Measurements from ENCODE around the gene ZNF423.

ZNF423 gene

DNA sequence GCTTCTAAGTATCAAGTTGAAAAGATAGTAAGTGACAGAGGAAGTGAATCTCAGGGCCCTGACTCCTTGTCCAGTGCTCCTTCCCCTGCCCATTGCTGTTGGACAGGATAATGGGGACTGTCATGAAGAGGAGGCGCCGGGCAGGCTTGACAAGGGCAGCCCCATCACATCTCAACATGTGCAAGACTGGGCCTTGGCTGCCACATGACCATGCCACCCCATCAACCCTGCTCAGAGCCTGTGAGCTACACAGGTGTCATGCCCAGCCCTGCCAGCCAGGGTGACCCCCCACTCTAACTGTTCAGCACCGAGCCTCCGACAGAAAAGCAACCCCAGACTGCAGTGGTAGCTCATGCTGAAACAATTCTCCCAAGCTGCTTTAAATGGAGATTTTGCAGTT, 310.7 kb downstream of the ZNF423 start:
- no peak for DNase-seq

GRCh38 chr16:49544828-49545227, 311.1 kb downstream of the ZNF423 start:
- no peak for DNase-seq

DNA sequence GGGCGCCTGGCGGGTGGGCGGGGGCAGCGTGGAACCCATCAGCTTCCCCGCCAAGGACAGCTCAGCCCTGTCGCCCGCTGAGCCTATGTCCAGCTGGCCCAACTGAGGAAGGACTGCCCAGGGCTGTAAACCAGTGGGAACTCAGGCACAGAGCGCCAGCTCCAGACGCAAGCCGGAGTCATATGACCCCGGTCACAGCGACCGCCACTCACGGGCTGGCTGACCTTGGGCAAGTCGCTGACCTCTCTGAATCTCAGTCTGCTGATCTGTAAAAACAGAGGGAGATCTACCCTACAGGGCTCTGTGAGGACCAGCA, 312.3 kb downstream of the ZNF423 start:
- DNase-seq = no peak

DNA sequence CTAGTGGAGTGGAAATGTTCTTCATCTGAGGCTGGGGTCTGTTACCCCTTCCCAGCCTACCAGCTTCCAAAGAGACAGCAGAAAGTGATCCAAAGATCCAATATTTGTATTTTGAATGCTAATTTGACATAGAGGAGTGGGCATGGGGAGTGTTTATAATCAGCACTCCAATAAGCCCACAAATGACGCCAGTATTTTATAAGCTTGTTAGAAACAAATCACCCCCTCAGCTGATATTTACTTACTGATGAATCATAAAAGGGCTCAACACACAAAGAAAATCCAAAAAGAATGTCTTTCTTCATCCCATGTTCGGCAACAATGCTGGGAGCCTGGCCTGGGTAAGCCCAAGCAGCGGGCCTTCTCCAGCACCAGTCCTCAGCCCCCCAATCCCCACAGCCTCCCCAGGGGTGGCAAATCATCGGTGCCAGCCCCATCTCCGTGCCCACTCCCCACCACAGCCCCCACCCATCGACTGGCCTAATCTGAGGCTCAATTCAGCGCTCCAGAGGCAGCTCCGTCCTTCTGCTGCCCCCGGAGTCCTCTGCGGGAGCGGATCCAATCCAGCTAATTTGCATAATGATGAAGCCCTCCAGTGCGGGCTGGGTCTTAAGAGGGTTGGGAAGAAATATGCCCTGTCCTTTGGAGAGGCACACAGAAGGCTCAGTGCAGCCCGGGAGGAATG, 312.8 kb downstream of the ZNF423 start:
- DNase-seq = no peak

GRCh38 chr16:49542391-49542891, 313.5 kb downstream of the ZNF423 start:
- no peak for DNase-seq

DNA sequence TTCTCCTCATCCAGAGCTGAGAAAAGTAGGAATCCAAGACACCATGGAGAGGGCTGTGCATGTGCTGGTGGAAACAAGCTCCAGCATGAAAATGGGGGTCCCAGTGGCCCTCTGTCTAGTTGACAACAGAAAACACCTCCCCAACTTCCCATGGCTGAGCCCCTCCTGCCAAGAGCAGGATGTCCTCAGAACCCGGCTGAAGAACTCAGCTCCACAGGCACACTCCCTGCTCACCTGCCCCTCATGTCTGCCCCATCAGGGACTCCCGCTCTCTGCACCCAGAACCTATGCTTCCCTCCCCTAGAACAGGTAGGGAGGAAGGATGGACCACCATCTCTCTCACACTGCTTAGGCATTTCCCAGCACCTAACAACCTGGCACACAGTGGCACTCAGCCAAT, 315.1 kb downstream of the ZNF423 start:
- DNase-seq = no peak

GRCh38 chr16:49539758-49540157, 316.2 kb downstream of the ZNF423 start:
- no peak for DNase-seq

DNA sequence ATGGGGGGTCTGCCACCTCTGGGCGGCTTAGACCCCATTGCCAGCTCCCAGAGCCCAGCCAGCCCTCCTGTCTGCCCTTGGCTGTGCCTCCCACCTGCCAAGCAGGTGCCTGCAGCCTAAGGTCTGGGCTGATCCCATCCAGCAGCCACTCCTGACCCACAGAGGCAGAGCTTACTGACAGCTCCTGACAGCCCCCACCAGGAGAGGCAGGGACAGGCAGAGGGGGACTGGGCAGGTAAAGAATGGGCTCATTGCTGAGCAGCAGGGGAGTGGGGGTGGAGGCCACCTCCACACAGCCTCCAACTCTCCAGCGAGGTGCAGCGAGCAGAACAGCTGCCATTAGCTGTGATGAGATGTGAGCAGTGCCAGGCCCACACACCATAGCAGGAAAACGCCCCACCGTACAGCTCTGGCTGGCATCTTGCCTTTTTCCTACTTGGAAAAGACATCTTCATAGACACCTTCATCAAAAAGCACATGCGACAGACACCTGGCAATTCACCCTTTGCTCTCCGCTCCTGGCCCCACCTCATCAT, 317.9 kb downstream of the ZNF423 start:
- no peak for DNase-seq

GRCh38 chr16:49534901-49535610, 320.9 kb downstream of the ZNF423 start:
- no peak for DNase-seq

DNA sequence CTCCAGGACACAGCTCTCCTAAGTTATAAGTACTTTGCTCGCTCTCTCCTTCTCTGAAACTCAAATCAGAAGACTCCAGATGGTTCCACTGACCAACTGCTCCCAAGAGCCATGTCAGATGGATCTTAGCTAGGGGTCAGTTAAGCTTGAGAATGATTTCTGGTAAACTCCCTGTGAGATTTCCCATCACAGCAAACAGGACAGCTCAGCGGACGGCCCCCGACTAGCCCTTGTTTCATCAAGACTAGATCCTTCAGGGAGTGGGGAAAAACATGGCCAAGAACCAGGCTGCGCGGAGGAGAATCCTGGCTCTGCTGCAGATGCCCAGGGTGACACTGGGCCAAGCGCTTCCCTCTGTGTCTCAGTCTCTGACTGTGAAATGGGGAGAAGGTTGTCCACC, 322.5 kb downstream of the ZNF423 start:
- DNase-seq = no peak

GRCh38 chr16:49532873-49533272, 323.0 kb downstream of the ZNF423 start:
- no peak for DNase-seq

GRCh38 chr16:49531931-49532840, 323.7 kb downstream of the ZNF423 start:
- DNase-seq = peak; percentile 88

DNA sequence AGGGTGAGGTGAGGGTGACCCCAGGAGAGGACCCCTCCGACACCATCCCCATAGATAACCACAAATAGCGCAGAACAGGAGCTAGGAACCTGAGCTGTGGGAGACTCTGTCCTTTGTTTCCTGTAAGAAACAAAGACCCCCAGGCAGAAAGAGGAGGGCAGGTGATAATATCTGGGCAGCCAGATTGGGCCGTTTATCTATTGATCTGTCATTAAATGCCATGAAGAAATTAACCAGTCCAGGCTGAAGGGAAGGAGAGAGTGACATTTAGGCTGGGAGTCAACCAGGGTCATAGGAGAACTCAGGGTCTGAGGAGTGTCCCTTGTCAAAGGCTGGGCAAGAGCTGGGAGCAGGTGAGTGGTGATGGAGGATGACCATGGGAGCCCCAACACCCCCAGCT, 324.5 kb downstream of the ZNF423 start:
- no peak for DNase-seq

- DNase-seq = no peak
Measured at GRCh38 chr16:49530427-49530970, 325.4 kb downstream of the ZNF423 start.

GRCh38 chr16:49529411-49530045, 326.4 kb downstream of the ZNF423 start:
- no peak for DNase-seq

GRCh38 chr16:49528866-49529288, 327.0 kb downstream of the ZNF423 start:
- DNase-seq = no peak

- no peak for DNase-seq
Measured at GRCh38 chr16:49528060-49528865, 327.6 kb downstream of the ZNF423 start.

GRCh38 chr16:49527611-49528010, 328.3 kb downstream of the ZNF423 start:
- DNase-seq = no peak

DNA sequence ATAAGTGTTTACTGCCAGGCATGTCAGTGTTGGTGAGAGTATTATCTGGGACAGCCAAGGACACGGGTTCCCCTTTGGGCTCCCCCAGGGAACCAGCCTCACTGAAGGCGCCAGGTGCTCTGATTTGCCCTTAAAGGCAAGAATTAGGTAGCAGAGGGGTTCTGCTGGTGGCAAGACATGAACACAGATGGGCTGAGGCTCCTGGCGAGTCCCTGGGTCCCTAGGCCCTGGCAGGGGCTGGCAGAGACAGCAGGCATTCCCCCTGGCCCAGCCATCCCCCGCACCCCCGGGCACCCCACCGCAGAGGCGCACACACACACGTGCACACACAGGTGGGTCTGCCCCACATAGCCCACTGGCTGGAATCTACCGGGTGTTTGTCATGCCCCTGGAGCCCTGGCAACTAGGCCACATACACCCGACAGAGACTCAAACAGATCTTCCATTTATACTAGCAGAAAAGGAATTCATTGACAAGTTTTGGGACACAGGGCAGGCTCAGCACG, 329.0 kb downstream of the ZNF423 start:
- DNase-seq = no peak

GRCh38 chr16:49524947-49525315, 331.0 kb downstream of the ZNF423 start:
- no peak for DNase-seq

DNA sequence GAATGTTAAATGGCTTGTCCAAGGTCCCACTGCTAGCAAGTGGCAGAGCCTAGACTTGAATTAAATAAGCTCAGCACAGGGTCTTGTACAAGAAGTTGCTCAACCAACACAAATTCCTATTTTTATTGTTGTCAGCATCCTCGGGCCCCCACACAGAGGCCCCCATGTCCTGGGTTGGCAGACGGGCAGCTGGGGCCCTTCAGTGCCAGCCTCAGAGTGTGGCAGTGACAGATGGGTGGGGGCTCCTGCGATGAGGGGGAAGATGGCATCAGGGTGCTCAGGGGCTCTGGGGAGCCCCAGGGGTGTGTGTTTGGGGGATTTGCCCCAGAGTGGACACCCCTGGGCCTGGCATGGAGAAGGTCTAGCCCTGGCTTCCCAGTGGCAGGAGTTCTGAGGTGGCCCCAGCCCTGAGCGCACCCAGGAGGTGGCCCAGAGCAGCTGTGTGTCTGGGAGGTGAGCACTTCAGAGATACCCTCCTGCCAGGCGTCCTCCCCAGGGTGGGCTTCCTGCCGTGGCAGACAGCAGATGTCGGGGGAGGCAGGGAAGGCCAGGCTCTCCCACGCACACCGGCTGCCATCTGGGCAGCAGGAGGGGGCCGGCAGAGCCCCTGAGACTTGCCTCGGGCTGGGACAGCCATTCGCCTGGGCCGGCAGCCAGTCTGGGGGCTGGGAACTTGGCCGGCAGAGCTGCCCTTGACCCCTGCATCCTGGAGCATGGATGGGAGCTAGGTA, 331.5 kb downstream of the ZNF423 start:
- no peak for DNase-seq

Data from COR-L47 (cell line).